ENCODE measurements around the gene COQ4.
"Not testable (repeated sequence)": the region's sequence is repeated elsewhere in the genome, so short reads cannot be mapped to it uniquely, and the experiment has no call there.

COQ4 gene

DNA sequence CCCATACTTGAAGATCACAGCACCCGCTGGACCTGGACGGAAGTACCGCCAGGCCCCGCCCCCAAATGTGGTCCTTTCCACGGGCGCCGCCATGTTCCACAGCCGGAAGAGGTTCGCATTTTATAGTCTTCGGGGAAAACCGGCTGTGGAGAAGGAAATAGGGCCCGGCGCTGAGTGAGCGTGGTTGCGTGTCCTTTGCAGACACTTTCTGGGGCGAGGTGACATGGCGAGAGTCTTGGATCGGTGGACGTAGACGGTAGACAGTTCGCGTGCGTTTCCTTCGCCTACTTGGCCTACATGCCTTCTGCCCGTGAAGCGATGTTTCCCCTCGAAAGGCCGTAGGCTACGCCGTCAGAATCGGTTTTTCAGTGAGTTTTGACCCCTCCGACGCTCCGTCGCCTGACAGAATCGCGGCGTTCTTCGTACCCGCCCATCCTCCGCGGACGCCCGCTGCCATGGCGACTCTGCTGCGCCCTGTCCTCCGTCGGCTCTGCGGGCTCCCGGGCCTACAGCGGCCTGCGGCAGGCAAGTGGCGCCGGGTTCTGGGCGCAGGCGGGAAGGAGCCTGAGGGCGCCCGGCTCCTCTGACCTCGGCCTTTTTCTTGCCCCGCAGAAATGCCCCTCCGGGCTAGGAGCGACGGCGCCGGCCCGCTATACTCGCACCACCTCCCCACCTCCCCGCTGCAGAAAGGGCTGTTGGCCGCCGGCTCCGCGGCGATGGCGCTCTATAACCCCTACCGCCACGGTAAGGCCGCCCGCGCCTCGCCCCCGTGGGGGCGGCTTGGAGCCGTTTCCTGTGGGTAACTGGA lies at the start of gene COQ4, which contains the start of gene TRUB2:
Gene COQ4 (plus strand): TSS at position 436 of the 808 bp plus-strand sequence. CDS start 20 bp downstream, at position 456.
Gene TRUB2 (minus strand): TSS at position 44 of the 808 bp plus-strand sequence. CDS start 39 bp downstream, at position 5.
- peak; percentile 85 for DNase-seq

DNA sequence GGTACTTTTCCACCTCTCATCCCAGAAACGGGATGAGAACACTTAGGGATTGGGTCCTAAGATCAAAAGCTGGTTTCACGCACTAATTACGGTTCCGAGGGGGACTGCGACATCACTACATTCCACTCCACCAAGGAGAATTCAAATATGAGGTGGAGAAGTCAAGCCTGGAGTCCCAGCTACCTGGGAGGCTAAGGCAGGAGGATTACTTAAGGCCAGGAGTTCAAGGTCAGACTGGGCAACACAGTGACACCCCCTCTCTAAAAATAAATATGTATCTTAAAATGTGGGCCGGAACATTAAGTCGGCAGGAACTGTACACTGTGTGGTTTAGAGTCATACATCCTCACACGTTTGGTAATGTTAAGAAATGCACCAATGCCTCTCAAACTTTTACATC lies 48.4 kb upstream of the COQ4 start:
- no peak for DNase-seq

DNA sequence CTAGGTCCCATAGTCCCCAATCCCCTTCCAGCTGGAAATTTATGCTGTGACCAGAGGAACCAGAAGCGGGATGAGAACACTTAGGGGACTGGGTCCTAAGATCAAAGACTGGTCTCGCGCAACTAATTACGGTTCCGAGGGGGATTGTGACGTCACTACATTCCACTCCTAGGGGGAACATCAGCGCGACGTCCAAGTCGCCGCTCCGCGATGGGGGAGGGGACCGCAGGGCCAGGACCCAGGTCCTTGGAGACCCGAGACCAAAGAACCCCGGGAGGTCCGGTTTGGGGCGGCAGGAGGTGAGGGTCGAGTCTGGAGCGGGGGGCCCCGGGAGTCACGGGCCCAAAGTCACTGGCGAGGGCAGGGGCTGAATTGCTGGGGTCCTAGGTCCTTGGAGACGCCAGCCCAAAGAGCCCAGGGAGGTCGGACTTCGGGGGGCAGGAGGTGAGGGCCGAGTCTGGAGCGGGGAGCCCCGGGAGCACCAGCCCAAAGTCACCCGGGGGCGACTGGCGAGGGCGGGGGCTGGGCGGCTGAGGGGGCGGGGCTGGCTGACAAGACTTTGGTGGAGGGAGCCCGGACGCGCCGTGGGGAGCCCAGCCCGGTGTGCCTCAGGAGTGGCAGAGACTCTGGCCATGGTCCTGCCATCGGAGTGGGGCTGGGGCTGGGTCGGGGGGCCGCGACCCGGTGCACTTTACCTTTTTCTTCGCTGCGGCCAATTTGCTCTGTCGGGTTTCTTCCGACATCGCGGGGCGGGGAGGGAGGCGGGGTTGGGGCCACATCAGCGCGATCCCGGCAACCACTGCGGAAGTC lies 47.2 kb upstream of the COQ4 start, which contains the start of gene GOLGA2:
Gene GOLGA2 (minus strand): TSS at position 810 of the 810 bp plus-strand sequence. CDS start 31 bp downstream, at position 779.
- no peak for DNase-seq

DNA sequence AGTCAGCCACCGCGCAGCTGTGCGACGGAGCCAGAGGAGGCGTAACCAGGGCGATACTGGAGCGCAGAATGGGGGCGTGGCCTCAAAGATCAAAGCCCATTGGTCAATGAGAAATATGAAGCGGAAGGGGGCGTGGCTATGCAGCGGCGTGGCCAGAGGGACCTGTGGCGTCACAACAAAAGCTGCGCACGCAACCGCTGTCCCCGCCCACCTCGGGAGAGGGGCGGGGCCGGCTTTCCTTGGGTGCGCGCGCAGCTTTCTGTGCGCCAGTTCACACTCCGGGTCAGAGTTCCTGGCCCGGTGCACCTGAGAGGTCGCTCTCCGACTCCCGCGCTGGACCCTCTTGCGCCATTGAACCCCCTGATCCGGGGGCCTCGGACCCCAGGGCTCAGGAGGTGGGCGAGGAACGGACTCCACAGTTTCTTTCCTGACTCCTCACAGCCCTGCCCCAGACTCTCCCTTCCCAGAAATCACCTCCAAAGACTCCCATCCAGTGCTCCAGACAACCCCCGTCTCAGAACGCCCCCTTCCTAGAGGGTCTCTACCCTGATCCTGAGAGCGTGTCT lies 46.5 kb upstream of the COQ4 start, which contains the start of gene SWI5:
Gene SWI5 (plus strand): TSS at position 269 of the 566 bp plus-strand sequence.
- DNase-seq = peak; percentile 96

DNA sequence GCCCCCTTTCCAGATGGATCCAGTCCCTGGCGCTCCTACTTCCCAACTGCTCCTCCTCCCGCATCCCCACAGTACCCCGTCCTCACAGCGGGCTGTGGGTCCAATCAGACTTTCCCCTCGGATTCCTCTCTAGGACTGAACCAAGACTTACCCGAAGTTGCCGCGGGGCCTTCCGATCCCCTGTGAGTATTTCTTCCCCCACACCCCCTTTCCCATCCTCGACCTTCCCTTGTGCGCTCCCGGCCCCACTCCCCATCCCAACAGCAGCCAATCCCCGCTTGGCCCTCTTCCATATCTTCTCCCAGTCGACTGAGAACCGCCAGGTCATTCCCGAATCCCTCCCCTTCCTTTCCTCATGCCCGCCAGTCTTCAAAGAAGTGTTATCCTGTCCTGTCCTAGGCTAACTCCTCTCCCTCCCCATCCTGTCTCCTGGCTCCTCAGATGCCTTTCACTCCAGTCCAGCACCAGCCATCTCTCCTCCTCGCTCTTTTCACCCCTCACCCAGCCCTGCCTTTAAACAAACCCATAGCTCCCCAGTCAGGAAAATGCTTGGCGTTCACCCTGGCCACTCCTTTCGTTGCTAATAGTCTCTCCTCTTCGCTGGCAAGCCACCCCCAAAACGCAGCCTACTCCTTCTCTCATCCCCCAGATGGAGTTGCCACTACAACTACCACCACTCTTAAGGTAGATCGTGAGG lies 45.9 kb upstream of the COQ4 start:
- no peak for DNase-seq

DNA sequence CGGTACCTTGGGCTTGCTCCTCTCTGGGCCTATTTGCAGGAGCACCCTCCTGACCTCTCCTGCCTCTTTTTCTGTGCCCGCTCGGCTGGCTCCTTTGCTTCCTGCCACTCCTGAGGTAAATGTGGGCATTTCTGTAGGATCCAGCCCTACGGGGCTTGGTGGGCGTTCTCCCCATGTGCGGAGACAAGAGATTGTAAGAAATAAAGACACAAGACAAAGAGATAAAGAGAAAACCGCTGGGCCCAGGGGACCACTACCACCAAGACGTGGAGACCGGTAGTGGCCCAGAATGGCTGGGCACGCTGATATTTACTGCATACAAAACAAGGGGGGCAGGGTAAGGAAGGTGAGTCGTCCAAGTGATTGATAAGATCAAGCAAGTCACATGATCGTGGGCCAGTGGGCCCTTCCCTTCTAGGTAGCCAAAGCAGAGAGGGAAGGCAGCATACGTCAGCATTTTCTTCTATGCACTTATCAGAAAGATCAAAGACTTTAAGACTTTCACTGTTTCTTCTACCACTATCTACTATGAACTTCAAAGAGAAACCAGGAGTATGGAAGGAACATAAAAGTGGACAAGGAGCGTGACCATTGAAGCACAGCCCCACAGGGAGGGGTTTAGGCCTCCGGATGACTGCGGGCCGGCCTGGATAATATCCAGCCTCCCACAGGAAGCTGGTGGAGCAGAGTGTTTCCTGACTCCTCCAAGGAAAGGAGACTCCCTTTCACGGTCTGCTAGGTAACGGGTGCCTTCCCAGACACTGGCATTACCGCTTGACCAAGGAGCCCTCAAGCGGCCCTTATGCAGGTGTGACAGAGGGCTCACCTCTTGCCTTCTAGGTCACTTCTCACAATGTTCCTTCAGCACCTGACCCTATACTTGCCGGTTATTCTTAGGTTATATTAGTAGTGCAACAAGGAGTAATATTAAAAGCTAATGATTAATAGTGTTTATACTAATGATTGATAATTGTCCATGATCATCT lies 43.3 kb upstream of the COQ4 start:
- not testable (repeated sequence) for DNase-seq

DNA sequence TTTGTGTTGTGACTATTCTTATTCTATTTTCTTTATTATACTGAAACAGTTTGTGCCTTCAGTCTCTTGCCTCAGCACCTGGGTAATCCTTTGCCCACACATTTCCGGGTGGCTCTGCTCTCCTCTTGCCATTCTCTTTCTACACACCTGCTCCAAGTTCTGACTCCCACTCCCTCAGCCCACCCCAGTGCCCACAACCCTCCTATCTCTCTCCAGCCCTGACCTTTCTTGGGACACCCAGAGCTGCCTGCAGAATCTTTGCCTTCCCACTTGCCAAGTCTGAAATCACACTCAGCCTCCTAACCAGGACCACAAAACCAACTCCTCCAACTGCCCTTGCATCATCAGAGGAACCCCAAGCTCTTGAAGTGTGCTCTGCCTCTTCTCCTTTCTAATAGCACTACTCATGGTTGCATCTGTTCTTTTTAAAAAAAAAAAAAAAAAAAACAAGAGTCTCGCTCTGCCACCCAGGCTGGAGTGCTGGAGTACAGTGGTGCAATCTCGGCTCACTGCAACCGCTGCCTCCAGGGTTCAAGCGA lies 42.5 kb upstream of the COQ4 start:
- DNase-seq = no peak

DNA sequence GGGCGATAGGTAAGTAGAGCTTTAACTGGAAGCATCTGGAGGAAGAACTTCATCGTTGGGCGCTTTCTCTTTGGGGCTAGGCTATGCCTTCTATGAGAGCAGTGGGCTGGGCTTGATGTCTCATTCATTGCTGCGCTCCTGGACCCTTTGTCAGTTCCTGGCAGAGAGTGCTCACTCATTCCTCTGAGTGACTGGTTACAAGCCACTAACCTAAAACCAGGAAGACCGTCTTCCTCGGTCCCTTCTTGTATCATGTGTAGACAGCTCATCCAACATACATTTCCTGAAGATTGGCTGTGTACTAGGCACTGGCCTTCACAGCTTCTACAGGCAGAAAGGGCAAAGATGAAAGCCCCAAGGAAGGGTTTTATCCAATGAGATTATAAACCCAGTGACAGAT lies 40.1 kb upstream of the COQ4 start:
- DNase-seq = no peak

DNA sequence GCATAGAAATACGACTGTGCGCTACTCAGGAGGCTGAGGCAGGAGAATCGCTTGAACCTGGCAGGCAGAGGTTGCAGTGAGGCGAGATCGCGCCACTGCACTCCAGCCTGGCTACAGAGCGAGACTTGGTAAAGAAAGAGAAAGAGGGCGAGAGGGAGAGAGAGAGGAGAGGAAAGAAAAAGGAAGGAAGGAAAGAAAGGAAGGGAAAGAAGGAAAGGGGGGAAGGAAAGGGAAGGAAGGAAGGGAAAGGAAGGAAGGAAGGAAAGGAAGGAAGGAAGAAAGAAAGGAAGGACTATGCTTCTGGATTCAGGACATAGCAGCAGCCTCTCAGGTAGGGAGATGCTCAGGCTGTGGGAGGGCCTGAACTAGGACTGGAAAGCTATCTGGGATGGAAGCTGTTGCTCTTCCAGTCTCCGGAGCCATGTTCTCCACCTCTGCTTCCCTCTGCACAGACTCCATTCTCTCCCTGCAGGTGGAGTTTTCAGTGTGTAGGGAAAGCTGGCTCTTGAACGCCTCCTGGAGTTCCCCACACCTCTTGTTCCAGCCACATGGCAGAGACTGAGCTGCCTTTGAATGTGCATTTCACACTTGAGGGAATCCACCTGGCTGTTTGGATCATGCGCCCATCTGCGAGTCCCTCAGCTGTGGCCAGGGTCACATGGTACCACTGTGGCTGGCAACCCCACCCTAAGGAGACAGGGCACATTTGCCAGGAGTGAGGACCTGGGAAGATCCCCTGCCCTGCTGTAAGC lies 37.4 kb upstream of the COQ4 start:
- DNase-seq = no peak

DNA sequence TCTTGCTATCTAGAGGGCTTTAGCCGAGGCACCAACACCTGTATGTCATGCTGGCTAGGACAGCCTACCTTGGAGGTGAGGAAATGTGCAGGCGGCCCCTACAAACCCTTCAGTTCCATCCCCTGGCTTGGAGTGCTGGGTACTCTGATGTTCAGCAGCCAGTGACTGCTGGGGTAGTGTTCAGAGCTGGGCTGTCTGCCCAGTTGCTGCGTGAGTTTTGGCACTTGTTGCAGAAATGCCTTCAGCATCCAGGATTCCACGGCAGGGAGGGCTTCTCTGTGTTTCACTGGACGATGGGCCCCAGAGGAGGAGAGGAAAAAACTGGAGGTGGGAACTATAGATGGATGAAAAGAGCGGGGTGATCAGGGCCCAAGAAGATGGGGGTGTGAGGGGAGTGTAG lies 36.2 kb upstream of the COQ4 start:
- no peak for DNase-seq

DNA sequence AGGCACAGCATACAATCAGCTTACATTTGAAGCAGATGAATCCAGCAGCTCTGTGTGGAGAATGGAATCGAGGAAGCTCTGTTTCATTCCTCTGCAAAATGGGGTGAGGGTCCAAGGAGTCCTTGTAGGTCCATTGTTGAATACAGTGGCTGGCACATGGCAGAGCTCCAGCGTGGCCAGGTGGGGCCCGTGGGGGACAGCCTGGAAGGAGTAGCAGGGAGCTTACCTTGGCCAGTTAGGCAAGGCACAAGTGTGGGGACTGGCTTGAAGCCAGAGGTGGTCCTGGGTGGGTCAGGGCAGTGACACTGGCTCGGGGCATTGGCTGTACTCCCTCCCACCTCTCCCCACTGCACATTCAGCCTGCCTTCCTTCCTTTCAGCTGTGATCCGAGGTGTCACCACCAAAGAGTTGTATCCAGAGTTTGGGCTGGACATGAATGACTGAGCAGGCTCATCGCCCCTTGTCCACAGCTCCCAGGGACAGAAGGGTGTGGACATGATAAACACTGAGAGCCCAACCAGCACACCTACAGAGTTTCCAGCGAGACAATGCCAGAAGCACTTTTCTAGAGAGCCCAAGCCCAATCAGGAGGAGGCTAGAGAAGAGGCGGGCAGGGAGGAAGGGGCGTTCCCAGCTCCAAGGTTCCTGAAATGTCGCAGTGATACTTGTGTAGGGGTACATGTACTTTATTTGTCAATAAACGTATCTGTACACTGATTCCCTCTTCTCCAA lies 34.2 kb upstream of the COQ4 start:
- no peak for DNase-seq

DNA sequence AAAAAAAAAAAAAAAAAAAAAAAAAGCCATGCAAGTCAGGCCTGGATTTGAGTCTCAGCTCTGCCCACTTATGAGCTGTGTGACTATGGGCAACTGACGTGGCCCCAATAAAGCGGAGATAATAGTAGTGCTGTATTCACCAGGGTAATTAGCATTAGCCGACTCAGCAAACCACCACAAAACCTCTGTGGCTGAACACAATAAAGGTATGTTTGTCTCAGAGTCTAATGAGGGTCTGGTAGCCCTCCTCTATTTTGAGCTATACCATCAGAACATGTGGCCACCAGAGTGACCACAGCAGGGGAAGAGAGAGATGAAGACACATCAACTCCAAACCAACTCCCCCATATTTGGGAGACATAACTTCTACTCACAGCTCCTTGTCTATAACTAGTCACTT lies 30.6 kb upstream of the COQ4 start:
- DNase-seq = no peak

DNA sequence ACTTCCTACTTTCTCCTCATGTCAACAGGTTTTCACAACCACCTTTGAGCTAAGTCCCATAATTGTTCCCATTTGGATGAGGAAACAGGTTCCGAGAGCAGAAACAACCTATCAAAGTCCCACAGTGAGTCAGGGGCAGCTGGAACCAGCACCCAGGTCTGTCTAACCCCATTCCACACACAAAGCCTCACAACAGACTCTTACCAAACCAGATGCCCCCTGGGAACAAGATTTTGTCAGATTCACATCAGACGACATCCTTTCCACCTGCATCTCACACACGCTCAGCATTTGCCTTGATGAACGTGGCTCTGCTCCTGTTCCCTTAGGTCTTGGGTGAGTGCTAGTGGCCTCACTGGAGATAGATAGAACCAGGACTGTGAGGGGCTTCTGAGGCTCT lies 29.5 kb upstream of the COQ4 start:
- no peak for DNase-seq

DNA sequence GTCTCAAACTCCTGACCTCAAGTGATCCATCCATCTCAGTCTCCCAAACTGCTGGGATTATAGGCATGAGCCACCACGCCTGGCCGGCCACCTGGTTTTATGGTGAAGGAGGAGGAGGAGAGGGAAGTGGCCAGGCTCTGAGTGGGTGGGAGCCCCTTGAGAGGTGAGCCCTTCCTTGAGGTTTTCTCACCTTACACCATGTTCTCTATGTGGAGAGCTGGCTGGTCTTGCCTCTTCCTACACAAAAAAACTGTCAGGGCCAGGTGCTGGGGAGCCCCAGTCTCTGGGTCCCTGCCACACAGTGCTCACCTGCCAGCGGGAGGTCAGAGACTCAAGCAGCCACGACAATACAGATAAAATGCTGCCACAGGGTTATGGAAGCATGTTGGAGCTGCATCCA lies 28.5 kb upstream of the COQ4 start:
- DNase-seq = no peak

DNA sequence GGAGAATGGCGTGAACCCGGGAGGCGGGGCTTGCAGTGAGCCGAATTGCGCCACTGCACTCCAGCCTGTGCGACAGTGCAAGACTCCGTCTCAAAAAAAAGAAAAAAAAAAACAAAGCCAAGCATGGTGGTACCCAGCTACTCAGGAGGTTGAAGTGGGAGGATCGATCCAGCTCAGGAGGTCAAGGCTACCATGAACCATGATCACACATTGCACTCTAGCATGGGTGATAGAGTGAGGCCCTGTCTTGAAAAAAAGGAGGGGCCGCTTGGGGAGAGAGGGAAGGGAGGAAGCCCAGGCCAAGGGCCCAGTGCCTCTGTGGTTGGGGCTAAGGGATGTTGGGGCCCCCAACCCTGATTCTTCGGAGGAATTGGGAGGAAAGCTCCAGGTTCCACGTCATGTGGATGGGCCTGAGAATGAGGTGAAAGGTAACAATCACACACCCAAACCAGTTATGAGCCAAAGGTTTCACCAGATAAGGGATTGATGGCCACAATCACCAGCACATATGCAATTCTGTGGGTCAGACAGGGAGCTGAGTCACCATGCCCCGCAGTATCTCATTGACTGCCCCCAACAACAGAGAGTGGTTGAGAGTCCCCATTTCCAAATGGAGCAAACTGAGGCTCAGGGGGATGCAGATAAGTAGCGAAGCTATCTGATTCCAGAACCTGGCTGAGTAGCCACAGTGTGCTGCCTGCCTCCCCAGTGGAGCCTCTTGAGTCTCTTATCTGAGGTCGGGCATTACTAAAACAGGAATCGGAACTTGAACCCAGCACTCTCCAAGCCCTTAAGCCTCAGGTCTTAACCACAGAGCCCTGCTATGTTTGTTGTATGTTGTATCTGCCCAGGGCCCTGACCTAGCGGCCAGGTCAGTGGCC lies 26.1 kb upstream of the COQ4 start:
- no peak for DNase-seq

DNA sequence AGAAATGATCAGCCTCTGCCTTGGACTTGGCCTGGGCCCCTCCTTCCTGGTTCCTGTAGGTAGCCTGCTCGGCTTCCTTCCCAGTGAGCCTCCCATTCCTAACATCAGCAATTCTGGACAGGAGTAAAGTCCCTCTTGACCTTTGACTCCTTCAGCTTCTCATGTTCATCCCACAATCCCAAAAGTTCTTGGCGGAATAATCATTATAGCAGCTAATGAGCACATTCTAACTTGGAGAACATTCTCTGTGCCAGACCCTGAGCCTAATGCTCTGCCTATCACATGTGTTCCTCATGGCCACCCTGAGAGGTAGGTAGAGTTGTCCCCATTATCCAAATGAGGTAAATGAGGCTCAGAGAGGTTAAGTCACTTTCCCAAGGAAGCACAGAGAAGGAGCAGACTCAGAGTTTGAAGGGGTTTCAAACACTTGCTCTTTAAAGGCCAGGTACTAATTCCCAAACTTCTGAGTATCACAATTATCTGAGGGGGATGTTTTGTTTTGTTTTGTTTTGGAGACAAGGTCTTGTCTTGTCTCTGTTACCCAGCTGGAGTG lies 25.3 kb upstream of the COQ4 start:
- DNase-seq = no peak

DNA sequence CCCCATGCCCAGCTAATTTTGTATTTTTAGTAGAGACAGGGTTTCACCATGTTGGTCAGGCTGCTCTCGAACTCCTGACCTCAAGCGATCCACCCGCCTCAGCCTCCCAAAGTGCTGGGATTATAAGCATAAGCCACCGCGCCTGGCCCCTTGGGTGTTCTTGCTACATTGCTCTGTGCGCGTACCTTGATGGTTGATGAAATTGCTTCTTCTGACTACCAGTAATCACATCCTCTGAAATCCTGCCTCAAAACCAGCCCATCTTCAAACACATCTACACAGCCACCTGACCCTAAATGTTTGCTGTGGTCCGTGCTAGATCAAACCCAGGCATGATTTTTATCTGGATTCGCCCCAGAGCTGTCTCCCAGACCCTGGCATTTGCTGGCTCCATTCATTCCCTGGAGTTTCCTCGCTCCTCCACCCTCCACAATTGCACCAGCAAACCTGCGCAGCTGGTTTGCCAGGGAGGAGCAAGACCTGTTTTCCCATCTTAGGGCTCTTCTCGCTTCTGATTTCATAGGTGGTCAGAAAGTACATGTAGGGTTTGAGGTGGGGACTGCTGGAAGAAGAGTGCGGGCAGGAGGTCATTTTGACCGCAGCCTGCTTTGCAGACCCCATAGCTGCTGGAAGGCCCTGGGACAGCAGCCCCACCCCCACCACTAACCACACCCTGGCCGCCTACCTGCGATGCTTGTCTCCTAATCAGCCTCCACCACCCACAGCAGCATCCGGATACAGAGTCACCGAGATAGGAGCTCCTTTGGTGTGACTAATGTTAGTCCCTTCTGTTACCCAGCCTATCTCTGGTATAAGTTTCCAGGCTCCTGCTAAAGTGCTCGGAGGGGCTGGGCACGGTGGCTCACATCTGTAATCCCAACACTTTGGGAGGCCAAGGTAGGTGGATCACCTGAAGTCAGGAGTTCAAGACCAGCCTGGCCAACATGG lies 23.8 kb upstream of the COQ4 start:
- DNase-seq = no peak

Measured in NCI-H524 treated with DMSO at 0.1 percent for 48 hours (cell line).